Measurements from ENCODE around the gene CDCA3. TPM values are rescaled to one million over a fixed set of nuclear protein-coding genes. Genes with fewer than 3 reads are reported as not detected.

CDCA3 gene
- total and polyA plus RNA-seq, 2 of the 13 experiments (the other 11 are each of a cell fraction or from before 2014, with no cell fraction given): 32.7 to 56.5 TPM

DNA sequence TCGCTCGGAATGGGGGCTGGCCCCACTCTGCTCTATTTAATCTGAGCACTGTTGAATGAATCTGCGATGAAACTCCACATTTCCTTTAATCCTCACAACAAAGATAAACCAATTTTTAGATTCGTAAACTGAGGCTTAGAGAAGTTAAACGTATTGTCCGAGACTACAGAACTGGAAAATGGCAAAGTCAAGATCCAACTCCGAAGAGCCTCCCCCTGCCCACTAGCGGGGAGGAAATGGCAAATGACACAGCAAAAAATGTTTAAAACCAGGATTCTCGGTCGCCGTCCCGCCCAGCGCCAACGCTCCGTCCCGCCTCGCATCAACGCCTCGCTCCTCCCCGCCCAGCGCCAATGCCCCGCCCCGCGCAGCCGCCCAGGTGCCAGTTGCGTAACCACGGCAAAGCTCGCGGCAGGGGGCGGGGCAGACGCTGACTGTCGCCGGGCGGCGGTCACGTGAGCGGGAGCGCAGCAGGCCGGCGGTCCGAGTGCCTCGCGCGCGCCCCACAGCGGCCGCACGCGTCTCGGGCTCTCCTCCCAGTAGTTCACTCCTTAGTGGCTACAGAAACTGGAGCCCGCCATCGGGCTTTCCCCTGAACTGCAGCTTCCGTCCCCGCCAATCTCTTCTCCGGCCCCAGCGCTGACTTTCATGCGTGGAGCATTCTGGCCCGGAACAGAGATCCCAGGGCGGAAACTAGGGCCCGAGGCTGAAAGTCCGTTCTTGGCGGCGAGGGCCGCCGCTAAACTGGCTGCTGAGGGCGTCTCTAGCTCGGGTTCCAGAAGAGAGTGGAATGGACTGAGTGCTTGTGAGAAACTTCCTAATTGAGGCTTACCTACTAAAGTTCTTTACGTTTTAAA, 39.9 kb upstream of the CDCA3 start (continued):
- TF ChIP-seq, protein P1, sequence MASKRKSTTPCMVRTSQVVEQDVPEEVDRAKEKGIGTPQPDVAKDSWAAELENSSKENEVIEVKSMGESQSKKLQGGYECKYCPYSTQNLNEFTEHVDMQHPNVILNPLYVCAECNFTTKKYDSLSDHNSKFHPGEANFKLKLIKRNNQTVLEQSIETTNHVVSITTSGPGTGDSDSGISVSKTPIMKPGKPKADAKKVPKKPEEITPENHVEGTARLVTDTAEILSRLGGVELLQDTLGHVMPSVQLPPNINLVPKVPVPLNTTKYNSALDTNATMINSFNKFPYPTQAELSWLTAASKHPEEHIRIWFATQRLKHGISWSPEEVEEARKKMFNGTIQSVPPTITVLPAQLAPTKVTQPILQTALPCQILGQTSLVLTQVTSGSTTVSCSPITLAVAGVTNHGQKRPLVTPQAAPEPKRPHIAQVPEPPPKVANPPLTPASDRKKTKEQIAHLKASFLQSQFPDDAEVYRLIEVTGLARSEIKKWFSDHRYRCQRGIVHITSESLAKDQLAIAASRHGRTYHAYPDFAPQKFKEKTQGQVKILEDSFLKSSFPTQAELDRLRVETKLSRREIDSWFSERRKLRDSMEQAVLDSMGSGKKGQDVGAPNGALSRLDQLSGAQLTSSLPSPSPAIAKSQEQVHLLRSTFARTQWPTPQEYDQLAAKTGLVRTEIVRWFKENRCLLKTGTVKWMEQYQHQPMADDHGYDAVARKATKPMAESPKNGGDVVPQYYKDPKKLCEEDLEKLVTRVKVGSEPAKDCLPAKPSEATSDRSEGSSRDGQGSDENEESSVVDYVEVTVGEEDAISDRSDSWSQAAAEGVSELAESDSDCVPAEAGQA (IDR thresholded peaks at IDR 0.05; ENCODE audit: low read depth): 0 out of 2 replicates have a peak, but pooled peaks have one; percentile 56
- TF ChIP-seq, protein P1 (CRISPR knock-in tag; IDR thresholded peaks at IDR 0.05; ENCODE audit: borderline replicate concordance): no peak
- TF ChIP-seq ZNF790 (CRISPR knock-in tag; IDR thresholded peaks at IDR 0.05; ENCODE audit: borderline replicate concordance) (no peak), SRSF4 (IDR thresholded peaks at IDR 0.05; ENCODE audit: low read depth, low read length, poor library complexity, severe bottlenecking) (no peak), ZNF180 (CRISPR knock-in tag; IDR thresholded peaks at IDR 0.05; ENCODE audit: borderline replicate concordance, low read depth) (no peak), REL (CRISPR knock-in tag; conservative IDR thresholded peaks at IDR 0.05) (no peak), HDAC6 (IDR thresholded peaks at IDR 0.05; ENCODE audit: low read depth, low read length) (no peak), CEBPB (IDR thresholded peaks at IDR 0.05; ENCODE audit: borderline replicate concordance, low read depth, low read length) (peak; percentile 100), ZNF251 (CRISPR knock-in tag; IDR thresholded peaks at IDR 0.05) (no peak), TARDBP (CRISPR knock-in tag; IDR thresholded peaks at IDR 0.05) (peak; percentile 96), SIN3B (IDR thresholded peaks at IDR 0.05; ENCODE audit: low read length) (no peak), SRY (CRISPR knock-in tag; IDR thresholded peaks at IDR 0.05) (0 out of 2 replicates have a peak, but pooled peaks have one; percentile 13), DMAP1 (CRISPR knock-in tag; IDR thresholded peaks at IDR 0.05) (peak; percentile 88), GTF2F1 (IDR thresholded peaks at IDR 0.05; ENCODE audit: low read length) (no peak), NFKBIZ (CRISPR knock-in tag; IDR thresholded peaks at IDR 0.05) (no peak), ZNF558 (CRISPR knock-in tag; IDR thresholded peaks at IDR 0.05; ENCODE audit: borderline replicate concordance) (0 out of 2 replicates have a peak, but pooled peaks have one; percentile 39), ESRRA (CRISPR knock-in tag; IDR thresholded peaks at IDR 0.05; ENCODE audit: low read depth) (no peak)
- TF ChIP-seq, protein P2, sequence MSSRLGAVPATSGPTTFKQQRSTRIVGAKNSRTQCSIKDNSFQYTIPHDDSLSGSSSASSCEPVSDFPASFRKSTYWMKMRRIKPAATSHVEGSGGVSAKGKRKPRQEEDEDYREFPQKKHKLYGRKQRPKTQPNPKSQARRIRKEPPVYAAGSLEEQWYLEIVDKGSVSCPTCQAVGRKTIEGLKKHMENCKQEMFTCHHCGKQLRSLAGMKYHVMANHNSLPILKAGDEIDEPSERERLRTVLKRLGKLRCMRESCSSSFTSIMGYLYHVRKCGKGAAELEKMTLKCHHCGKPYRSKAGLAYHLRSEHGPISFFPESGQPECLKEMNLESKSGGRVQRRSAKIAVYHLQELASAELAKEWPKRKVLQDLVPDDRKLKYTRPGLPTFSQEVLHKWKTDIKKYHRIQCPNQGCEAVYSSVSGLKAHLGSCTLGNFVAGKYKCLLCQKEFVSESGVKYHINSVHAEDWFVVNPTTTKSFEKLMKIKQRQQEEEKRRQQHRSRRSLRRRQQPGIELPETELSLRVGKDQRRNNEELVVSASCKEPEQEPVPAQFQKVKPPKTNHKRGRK (CRISPR knock-in tag; IDR thresholded peaks at IDR 0.05): no peak
- TF ChIP-seq, protein P3, sequence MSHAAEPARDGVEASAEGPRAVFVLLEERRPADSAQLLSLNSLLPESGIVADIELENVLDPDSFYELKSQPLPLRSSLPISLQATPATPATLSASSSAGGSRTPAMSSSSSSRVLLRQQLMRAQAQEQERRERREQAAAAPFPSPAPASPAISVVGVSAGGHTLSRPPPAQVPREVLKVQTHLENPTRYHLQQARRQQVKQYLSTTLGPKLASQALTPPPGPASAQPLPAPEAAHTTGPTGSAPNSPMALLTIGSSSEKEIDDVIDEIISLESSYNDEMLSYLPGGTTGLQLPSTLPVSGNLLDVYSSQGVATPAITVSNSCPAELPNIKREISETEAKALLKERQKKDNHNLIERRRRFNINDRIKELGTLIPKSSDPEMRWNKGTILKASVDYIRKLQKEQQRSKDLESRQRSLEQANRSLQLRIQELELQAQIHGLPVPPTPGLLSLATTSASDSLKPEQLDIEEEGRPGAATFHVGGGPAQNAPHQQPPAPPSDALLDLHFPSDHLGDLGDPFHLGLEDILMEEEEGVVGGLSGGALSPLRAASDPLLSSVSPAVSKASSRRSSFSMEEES (CRISPR knock-in tag; IDR thresholded peaks at IDR 0.05): peak; percentile 90
- TF ChIP-seq, protein P4, sequence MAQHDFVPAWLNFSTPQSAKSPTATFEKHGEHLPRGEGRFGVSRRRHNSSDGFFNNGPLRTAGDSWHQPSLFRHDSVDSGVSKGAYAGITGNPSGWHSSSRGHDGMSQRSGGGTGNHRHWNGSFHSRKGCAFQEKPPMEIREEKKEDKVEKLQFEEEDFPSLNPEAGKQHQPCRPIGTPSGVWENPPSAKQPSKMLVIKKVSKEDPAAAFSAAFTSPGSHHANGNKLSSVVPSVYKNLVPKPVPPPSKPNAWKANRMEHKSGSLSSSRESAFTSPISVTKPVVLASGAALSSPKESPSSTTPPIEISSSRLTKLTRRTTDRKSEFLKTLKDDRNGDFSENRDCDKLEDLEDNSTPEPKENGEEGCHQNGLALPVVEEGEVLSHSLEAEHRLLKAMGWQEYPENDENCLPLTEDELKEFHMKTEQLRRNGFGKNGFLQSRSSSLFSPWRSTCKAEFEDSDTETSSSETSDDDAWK (CRISPR knock-in tag; IDR thresholded peaks at IDR 0.05): no peak

Data from HepG2 (cell line).